ENCODE results near the gene MTHFR.
"Not testable (repeated sequence)": the region's sequence is repeated elsewhere in the genome, so short reads cannot be mapped to it uniquely, and the experiment has no call there.

The MTHFR gene

GRCh38 chr1:11833497-11833896 is 27.7 kb upstream of the MTHFR start:
- no peak for DNase-seq (ENCODE audit: low read depth, low spot score)

GRCh38 chr1:11831945-11832725 is 26.4 kb upstream of the MTHFR start:
- no peak for DNase-seq (ENCODE audit: low read depth, low spot score)

GRCh38 chr1:11828511-11828910 is 22.7 kb upstream of the MTHFR start:
- no peak for DNase-seq (ENCODE audit: low read depth, low spot score)

GRCh38 chr1:11826946-11827345 is 21.2 kb upstream of the MTHFR start:
- DNase-seq (ENCODE audit: low read depth, low spot score) = no peak

GRCh38 chr1:11825131-11825530 is 19.4 kb upstream of the MTHFR start:
- no peak for DNase-seq (ENCODE audit: low read depth, low spot score)

GRCh38 chr1:11823366-11824137 is 17.8 kb upstream of the MTHFR start:
- DNase-seq (ENCODE audit: low read depth, low spot score) = no peak

- DNase-seq (ENCODE audit: low read depth, low spot score) = no peak
Measured at GRCh38 chr1:11822091-11822490, 16.3 kb upstream of the MTHFR start.

- no peak for DNase-seq (ENCODE audit: low read depth, low spot score)
Measured at GRCh38 chr1:11817192-11817591, 11.4 kb upstream of the MTHFR start.

- DNase-seq (ENCODE audit: low read depth, low spot score) = no peak
Measured at GRCh38 chr1:11813021-11813420, 7.3 kb upstream of the MTHFR start.

- no peak for DNase-seq (ENCODE audit: low read depth, low spot score)
Measured at GRCh38 chr1:11807133-11807532, 1.4 kb upstream of the MTHFR start.

- DNase-seq (ENCODE audit: low read depth, low spot score) = no peak
Measured at GRCh38 chr1:11806307-11806936, 658 bp upstream of the MTHFR start.

GRCh38 chr1:11804666-11805421 is 920 bp downstream of the MTHFR start:
- no peak for DNase-seq (ENCODE audit: low read depth, low spot score)

GRCh38 chr1:11803924-11804665 is 1.7 kb downstream of the MTHFR start:
- DNase-seq (ENCODE audit: low read depth, low spot score) = not testable (repeated sequence)

GRCh38 chr1:11802973-11803885 is 2.5 kb downstream of the MTHFR start:
- DNase-seq (ENCODE audit: low read depth, low spot score) = peak; percentile 89

GRCh38 chr1:11802616-11802972 is 3.2 kb downstream of the MTHFR start:
- DNase-seq (ENCODE audit: low read depth, low spot score) = no peak

- no peak for DNase-seq (ENCODE audit: low read depth, low spot score)
Measured at GRCh38 chr1:11800756-11801433, 4.9 kb downstream of the MTHFR start.

- DNase-seq (ENCODE audit: low read depth, low spot score) = no peak
Measured at GRCh38 chr1:11800391-11800755, 5.4 kb downstream of the MTHFR start.

GRCh38 chr1:11799896-11800295 is 5.9 kb downstream of the MTHFR start:
- DNase-seq (ENCODE audit: low read depth, low spot score) = no peak

GRCh38 chr1:11799099-11799498 is 6.7 kb downstream of the MTHFR start:
- DNase-seq (ENCODE audit: low read depth, low spot score) = no peak
